OCI-LY7 (cell line): ENCODE results near the gene SLC16A2.

Experiments
- EZH2phosphoT487 ChIP-seq: fragments of 200-600 bp; sonication (generic); IDR thresholded peaks from 2 replicates; pipeline ENCODE4 v1.6.1; 2018; ENCODE audit warnings: low read depth, borderline replicate concordance, mild to moderate bottlenecking, mixed run types, antibody characterized with exemption, low read length, moderate library complexity, mixed read lengths
- TF ChIP-seq, protein P1 (sequence below): fragments of 200-600 bp; sonication (generic); conservative IDR thresholded peaks from 2 replicates; pipeline ENCODE4 v1.5.1; 2014; ENCODE audit warnings: mild to moderate bottlenecking, antibody characterized with exemption, low read length, moderate library complexity, mixed read lengths

- TF ChIP-seq, protein P1, sequence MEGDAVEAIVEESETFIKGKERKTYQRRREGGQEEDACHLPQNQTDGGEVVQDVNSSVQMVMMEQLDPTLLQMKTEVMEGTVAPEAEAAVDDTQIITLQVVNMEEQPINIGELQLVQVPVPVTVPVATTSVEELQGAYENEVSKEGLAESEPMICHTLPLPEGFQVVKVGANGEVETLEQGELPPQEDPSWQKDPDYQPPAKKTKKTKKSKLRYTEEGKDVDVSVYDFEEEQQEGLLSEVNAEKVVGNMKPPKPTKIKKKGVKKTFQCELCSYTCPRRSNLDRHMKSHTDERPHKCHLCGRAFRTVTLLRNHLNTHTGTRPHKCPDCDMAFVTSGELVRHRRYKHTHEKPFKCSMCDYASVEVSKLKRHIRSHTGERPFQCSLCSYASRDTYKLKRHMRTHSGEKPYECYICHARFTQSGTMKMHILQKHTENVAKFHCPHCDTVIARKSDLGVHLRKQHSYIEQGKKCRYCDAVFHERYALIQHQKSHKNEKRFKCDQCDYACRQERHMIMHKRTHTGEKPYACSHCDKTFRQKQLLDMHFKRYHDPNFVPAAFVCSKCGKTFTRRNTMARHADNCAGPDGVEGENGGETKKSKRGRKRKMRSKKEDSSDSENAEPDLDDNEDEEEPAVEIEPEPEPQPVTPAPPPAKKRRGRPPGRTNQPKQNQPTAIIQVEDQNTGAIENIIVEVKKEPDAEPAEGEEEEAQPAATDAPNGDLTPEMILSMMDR, result no peak
- TF ChIP-seq EZH2phosphoT487, result no peak
Measured at GRCh38 chrX:74526764-74527163, 105.5 kb downstream of the SLC16A2 start.
